ENCODE data around the gene LRRC40.

- TF ChIP-seq CTCF (IDR thresholded peaks at IDR 0.05), result no peak
- TF ChIP-seq POLR2A (IDR thresholded peaks at IDR 0.05), result no peak
Observed at GRCh38 chr1:70101774-70102173, 103.6 kb downstream of the LRRC40 start.
